Spleen (tissue), 11 donors: ENCODE data around the gene CTDP1. TPM values are rescaled to one million over a fixed set of nuclear protein-coding genes. Genes with fewer than 3 reads are reported as not detected.

ENCODE experiments used
- DNase-seq: peaks from one replicate; pipeline ENCODE4 v3.0.0-alpha.2; 2020
- H3K27ac ChIP-seq, 8 donors: fragments of 200-600 bp; sonication (generic) in 7 of 8; 1 replicate in 4 of 8; 2 replicates in 4 of 8; pipeline versions ENCODE4 v1.5.0 to v1.8.0; 2016 to 2021; ENCODE audit warnings: inconsistent platforms in 4 of 8, mild to moderate bottlenecking in 4 of 8, moderate library complexity in 1 of 8
- H3K27me3 ChIP-seq, 7 donors: fragments of 200-600 bp; sonication (generic) in 6 of 7; replicated peaks in 1 of 7; 1 replicate in 4 of 7; 2 replicates in 3 of 7; pipeline versions ENCODE4 v1.5.0 to v1.8.0; 2016 to 2021; ENCODE audit warnings: inconsistent platforms in 3 of 7, mild to moderate bottlenecking in 1 of 7
- H3K36me3 ChIP-seq, 6 donors: fragments of 200-600 bp; sonication (generic) in 5 of 6; 1 replicate in 4 of 6; 2 replicates in 2 of 6; pipeline versions ENCODE4 v1.5.0 to v1.8.0; 2016 to 2021; ENCODE audit warnings: inconsistent platforms in 2 of 6
- H3K4me1 ChIP-seq, 6 donors: fragments of 200-600 bp; sonication (generic) in 5 of 6; 1 replicate in 3 of 6; 2 replicates in 3 of 6; pipeline versions ENCODE4 v1.5.0 to v1.8.0; 2016 to 2021; ENCODE audit warnings: inconsistent platforms in 3 of 6
- H3K4me3 ChIP-seq, 8 donors: fragments of 200-600 bp; sonication (generic) in 7 of 8; 1 replicate in 4 of 8; 2 replicates in 4 of 8; pipeline versions ENCODE4 v1.5.0 to v1.8.0; 2016 to 2021; ENCODE audit warnings: inconsistent platforms in 4 of 8, mild to moderate bottlenecking in 4 of 8, moderate library complexity in 2 of 8
- H3K9me3 ChIP-seq, 8 donors: fragments of 200-600 bp; sonication (generic) in 7 of 8; 1 replicate in 4 of 8; 2 replicates in 4 of 8; pipeline versions ENCODE4 v1.5.0 to v1.8.0; 2016 to 2021; ENCODE audit warnings: inconsistent platforms in 4 of 8
- POLR2A ChIP-seq, 3 donors: fragments of 450-650 bp; IDR thresholded peaks; one replicate each; pipeline ENCODE4 v1.5.1; 2017; ENCODE audit warnings: antibody characterized with exemption in 3 of 3, mild to moderate bottlenecking in 1 of 3
- POLR2AphosphoS5 ChIP-seq, 3 donors: sonication (generic); formaldehyde crosslinking; IDR thresholded peaks; one replicate each; pipeline ENCODE4 v1.5.1; 2017; ENCODE audit warnings: antibody characterized with exemption in 3 of 3
- WGBS, 5 donors: extraction: QIAGEN DNeasy Blood & Tissue Kit in 3 of 5; methylation state at CpG; one replicate each; pipeline versions ENCODE4 v1.1.5 to v1.1.7; 2013 to 2018; 5-methylcytosine and 5-hydroxymethylcytosine counted together
- intact Hi-C: fragments of 100-400 bp; cut with DNase I; formaldehyde crosslinking; loops from one replicate; pipeline ENCODE4 v1.15.0; 2023; ENCODE audit warnings: low total_unique reads
- polyA plus RNA-seq, 3 donors: library from polyadenylated mRNA; stranded (reverse); fragments of 200-250 nt; gene quantifications; one replicate each; pipeline ENCODE4 v1.2.1, GENCODE V29; 2013
- total RNA-seq, 7 donors: library from RNA; depleted of rRNA in 3 of 7; stranded (reverse); fragments of >200 nt in 3 of 7; fragmentation: NEBNext Ultra II Directional in 4 of 7; extraction: Animal tissue kit (Norgen Biotek cat#: 25700) in 4 of 7; gene quantifications; one replicate each; pipeline versions ENCODE4 v1.1.0 to v1.2.1, GENCODE V29; 2016 to 2021
- TF ChIP-seq, protein P1 (sequence below), 11 experiments: fragments of 200-600 bp in 7 of 11; fragments of 450-650 bp in 4 of 11; sonication (generic) in 4 of 11; IDR thresholded peaks in 8 of 11; conservative IDR thresholded peaks in 3 of 11; 1 replicate in 7 of 11; 2 replicates in 4 of 11; pipeline versions ENCODE4 v1.4.0 to v1.8.0; 2016 to 2021; ENCODE audit warnings: antibody characterized with exemption in 11 of 11, inconsistent platforms in 4 of 11, mild to moderate bottlenecking in 1 of 11
- donor health status: healthy with polysubstance abuse.
- donor health status: DM: no; HTN: no; CAD: no; lungs with moderate emphysema.
- donor health status: DM: no; HTN: no; CAD: no.
- donor health status: Bipolar disorder and iron deficiency.
- donor health status: healthy.
- donor health status: DM: no; HTN: no; CAD: no.
- donor health status: DM: yes; HTN: yes; CAD: no.

CTDP1 gene
- total and polyA plus RNA-seq, 10 donors, result 13.6 to 54.6 (median 28.6) TPM

DNA sequence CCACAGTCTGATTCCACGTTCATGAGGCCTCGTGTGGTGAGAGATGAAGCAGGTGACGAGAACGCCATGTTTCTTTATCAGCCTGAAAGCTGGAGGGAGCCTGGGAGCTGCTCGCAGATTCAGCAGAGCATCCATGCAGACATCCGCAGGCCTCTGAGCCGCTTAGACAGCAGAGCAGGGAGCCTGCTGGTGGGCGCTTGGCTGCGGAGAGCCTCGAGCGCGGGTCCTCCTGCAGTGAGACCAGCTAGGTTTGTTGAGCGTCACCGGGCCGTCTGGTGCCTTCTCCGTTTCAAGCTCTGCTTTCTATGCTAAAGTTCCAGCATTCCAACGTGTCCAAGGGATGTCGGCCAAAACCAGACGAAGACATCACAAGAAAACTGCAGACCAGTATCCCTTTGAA lies 27.6 kb downstream of the CTDP1 start:
- peaks cover 6 to 100% (median 67%) of the 10 kb centered on the region in 6 donors for H3K36me3 ChIP-seq
- H3K9me3 ChIP-seq, result no peaks in the 10 kb centered on the region

DNA sequence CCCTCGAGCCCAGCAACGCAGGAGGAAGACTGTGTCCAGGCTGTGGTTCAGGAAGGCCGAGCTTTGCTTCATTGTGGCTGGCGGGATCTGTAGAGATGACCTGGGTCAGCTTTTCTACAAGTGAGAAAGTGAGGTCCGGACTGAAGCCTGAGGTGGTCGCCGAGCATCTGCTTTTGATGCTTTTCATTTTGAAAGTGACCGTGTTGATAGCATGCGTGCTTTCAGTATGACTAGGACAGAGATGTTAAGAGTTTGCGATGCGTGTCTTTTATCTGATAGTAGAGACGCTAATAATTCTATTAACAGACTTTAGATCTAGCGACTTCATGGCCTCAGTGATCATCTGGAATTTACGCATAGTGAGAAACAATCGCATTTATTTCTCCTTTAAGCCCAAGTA lies 28.1 kb downstream of the CTDP1 start:
- Histone ChIP-seq H3K4me3 (no peak overlapping the region), H3K4me1 (no peaks in the 10 kb centered on the region), H3K27me3 (no peaks in the 10 kb centered on the region), H3K9me3 (no peaks in the 10 kb centered on the region), H3K36me3 (peaks cover 6 to 100% (median 70%) of the 10 kb centered on the region in 6 donors), H3K27ac (no peak overlapping the region)
- intact Hi-C loops, result no loop called here
- WGBS, 5 donors, result 81 to 91% (median 88%) methylated on average over 15 of the region's 15 CpGs
- TF ChIP-seq POLR2AphosphoS5 (IDR thresholded peaks at IDR 0.05), result no peak
- TF ChIP-seq, protein P1, sequence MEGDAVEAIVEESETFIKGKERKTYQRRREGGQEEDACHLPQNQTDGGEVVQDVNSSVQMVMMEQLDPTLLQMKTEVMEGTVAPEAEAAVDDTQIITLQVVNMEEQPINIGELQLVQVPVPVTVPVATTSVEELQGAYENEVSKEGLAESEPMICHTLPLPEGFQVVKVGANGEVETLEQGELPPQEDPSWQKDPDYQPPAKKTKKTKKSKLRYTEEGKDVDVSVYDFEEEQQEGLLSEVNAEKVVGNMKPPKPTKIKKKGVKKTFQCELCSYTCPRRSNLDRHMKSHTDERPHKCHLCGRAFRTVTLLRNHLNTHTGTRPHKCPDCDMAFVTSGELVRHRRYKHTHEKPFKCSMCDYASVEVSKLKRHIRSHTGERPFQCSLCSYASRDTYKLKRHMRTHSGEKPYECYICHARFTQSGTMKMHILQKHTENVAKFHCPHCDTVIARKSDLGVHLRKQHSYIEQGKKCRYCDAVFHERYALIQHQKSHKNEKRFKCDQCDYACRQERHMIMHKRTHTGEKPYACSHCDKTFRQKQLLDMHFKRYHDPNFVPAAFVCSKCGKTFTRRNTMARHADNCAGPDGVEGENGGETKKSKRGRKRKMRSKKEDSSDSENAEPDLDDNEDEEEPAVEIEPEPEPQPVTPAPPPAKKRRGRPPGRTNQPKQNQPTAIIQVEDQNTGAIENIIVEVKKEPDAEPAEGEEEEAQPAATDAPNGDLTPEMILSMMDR (IDR thresholded peaks at IDR 0.05 in 8 of 11, conservative IDR thresholded peaks at IDR 0.05 in 3 of 11), result no peak
- no peak for TF ChIP-seq POLR2A (IDR thresholded peaks at IDR 0.05)
- DNase-seq, result peak; percentile 49

More for the DNA sequence above, 27.6 kb downstream of the CTDP1 start:
- TF ChIP-seq, protein P1 (IDR thresholded peaks at IDR 0.05 in 8 of 11, conservative IDR thresholded peaks at IDR 0.05 in 3 of 11), result no peak
- no peak for TF ChIP-seq POLR2A (IDR thresholded peaks at IDR 0.05)
- peak in 1 of 3 donors; percentile 41 for TF ChIP-seq POLR2AphosphoS5 (IDR thresholded peaks at IDR 0.05)
- intact Hi-C loops, result no loop called here
- 93 to 97% (median 96%) methylated on average over 19 of the region's 19 CpGs for WGBS, 5 donors
- Histone ChIP-seq H3K27me3 (no peaks in the 10 kb centered on the region), H3K4me1 (no peaks in the 10 kb centered on the region), H3K27ac (no peak overlapping the region), H3K4me3 (no peak overlapping the region)
- DNase-seq, result no peak

DNA sequence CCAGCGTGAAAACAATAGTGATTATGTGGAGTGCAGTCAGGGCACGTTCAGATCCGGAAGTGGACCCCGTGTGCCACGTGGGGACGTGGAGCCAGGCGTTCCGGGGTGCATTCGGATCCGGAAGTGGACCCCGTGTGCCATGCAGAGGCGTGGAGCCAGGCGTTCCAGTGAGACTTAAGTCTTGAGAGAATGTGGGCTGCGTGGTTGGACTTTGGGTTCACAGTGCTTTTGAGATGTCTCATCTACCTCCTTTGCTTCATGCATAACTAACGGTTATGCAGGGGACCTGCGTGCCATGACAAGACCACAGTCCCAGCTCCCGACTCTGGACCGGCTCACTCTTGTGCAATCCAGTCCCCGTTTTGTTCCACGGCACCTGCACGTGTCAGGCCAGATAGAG lies 28.8 kb downstream of the CTDP1 start:
- TF ChIP-seq POLR2AphosphoS5 (IDR thresholded peaks at IDR 0.05), result peak in 1 of 3 donors; percentile 56
- no peak for TF ChIP-seq POLR2A (IDR thresholded peaks at IDR 0.05)
- TF ChIP-seq, protein P1 (IDR thresholded peaks at IDR 0.05 in 8 of 11, conservative IDR thresholded peaks at IDR 0.05 in 3 of 11), result no peak
- no peaks in the 10 kb centered on the region for H3K27me3 ChIP-seq

GRCh38 chr18:79712206-79712857 lies 32.7 kb downstream of the CTDP1 start:
- TF ChIP-seq POLR2A (IDR thresholded peaks at IDR 0.05) (no peak), POLR2AphosphoS5 (IDR thresholded peaks at IDR 0.05) (no peak)
- TF ChIP-seq, protein P1 (IDR thresholded peaks at IDR 0.05 in 8 of 11, conservative IDR thresholded peaks at IDR 0.05 in 3 of 11), result no peak
- Histone ChIP-seq H3K4me1 (no peaks in the 10 kb centered on the region), H3K36me3 (peaks cover under 1 to 100% (median 71%) of the 10 kb centered on the region in 6 donors), H3K9me3 (no peaks in the 10 kb centered on the region), H3K27me3 (no peaks in the 10 kb centered on the region), H3K4me3 (no peak overlapping the region), H3K27ac (no peak overlapping the region)
- intact Hi-C loops, result no loop called here
- 95 to 96% (median 96%) methylated on average over 20 of the region's 20 CpGs for WGBS, 5 donors
- DNase-seq, result no peak

More for the DNA sequence above, 28.8 kb downstream of the CTDP1 start:
- WGBS, 5 donors, result 86 to 96% (median 87%) methylated on average over 21 of the region's 21 CpGs
- Histone ChIP-seq H3K4me1 (no peaks in the 10 kb centered on the region), H3K4me3 (no peak overlapping the region), H3K36me3 (peaks cover 6 to 100% (median 73%) of the 10 kb centered on the region in 6 donors), H3K9me3 (no peaks in the 10 kb centered on the region), H3K27ac (no peak overlapping the region)
- intact Hi-C loops, result no loop called here
- peak; percentile 61 for DNase-seq
